G401.6 (cell line): ENCODE results near the gene PARVB.

Experiments
- FAIRE-seq: peaks from 2 replicates; lab custom pipeline; 2012; peaks lifted over from hg19 to GRCh38; lab: Jason Lieb, UNC

Gene PARVB

GRCh38 chr22:44028091-44028490 lies 4.0 kb downstream of the PARVB start:
- FAIRE-seq: no peak

- no peak for FAIRE-seq
Measured at GRCh38 chr22:44029069-44029468, 5.0 kb downstream of the PARVB start.

DNA sequence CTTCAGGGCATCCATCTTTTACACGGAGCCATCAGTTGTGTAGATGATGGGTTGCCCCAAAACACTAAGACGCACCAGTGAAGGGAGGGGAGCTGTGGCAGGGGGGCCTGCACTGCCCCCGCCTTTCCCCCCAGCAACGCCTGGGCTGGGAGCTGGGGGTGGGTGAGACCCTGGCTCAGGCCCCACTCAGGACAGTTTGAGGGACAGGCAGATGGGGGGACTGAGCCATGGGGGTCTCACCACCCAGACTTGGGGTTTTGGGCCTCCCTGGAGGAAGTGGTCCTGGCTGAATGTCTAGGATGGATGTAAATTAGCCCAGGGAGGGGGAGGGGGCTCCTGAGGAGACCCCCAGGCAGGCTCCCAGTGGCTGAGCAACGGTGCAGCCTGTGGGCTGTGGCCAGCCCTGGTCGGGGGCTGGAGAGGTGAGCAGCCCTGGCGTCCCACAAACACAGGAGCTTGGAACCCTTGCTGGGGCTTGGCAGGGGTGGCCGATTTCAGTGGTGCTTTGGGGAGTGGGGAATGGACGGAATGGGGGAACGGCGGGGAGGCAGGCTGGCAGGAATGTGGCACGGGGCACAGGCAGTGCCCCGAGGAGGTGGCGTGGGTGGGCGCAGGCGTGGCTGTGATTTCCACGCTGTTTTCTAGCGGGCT lies 6.1 kb downstream of the PARVB start:
- FAIRE-seq: no peak

- no peak for FAIRE-seq
Measured at GRCh38 chr22:44030702-44031082, 6.6 kb downstream of the PARVB start.

GRCh38 chr22:44031158-44031952 lies 7.3 kb downstream of the PARVB start:
- FAIRE-seq: no peak

GRCh38 chr22:44032126-44032730 lies 8.1 kb downstream of the PARVB start:
- no peak for FAIRE-seq

DNA sequence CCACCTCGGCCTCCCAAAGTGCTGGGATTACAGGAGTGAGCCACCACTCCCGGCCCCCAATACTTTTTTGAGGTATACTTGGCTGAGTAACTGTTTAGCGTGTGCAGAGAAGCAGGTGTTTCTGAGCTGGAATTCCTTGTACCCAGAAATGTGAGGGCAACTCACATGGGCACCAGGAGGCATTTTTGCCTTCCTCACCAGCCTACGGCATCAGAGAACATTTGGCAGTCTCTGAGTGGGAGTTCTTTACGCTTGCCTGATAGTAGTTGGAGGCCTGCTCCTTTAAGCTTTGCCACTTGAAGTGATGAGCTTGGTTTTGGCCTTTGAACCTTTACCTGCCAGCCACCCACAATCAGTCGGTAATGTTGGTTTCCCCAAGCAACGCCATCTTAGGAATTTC lies 9.2 kb downstream of the PARVB start:
- FAIRE-seq: no peak

GRCh38 chr22:44033694-44034093 lies 9.6 kb downstream of the PARVB start:
- no peak for FAIRE-seq

GRCh38 chr22:44037519-44038375 lies 13.6 kb downstream of the PARVB start:
- FAIRE-seq: no peak

- FAIRE-seq: no peak
Measured at GRCh38 chr22:44039566-44040171, 15.6 kb downstream of the PARVB start.

DNA sequence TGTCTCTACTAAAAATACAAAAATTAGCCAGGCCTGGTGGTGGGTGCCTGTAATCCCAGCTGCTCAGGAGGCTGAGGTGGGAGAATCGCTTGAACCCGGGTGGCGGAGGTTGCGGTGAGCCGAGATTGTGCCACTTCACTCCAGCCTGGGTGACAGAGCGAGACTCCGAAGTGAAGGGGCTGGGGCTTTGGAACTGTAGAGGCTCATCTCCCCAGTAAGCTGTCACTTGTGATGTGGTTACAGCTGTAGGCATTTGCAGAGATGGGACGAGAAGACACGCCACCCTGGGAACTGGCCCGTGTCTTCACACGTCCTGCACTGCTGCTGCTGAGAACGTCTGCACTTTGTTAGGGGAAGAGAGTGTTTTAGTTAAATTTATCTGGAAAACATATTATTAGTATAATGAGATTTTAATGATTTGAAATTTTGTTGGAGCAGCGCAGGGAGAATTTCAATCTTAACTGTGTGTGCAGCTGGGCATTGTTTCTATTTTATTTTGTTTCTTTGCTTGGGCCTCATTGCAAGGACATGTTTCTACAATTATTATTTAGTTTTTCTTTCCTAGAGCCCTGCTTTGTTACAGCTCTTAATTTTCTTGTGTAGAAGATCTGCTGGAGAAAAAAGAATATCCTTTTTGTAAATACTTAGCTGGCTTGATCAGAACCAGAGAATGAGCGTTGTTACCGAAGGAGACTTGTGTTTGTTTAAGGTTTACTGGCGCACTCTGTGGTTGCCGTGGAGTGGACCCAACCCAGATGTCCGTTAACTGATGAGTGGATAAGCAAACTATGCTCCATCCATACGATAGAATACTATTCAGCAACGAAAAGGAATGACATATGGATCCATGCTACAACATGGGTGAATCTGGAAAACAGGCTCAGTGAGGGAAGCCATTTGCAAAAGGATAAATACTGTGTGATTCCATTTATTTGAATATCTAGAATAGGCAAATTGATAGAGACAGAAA lies 18.4 kb downstream of the PARVB start:
- no peak for FAIRE-seq

GRCh38 chr22:44045145-44045544 lies 21.0 kb downstream of the PARVB start:
- FAIRE-seq: no peak

- no peak for FAIRE-seq
Measured at GRCh38 chr22:44046485-44047141, 22.5 kb downstream of the PARVB start.

DNA sequence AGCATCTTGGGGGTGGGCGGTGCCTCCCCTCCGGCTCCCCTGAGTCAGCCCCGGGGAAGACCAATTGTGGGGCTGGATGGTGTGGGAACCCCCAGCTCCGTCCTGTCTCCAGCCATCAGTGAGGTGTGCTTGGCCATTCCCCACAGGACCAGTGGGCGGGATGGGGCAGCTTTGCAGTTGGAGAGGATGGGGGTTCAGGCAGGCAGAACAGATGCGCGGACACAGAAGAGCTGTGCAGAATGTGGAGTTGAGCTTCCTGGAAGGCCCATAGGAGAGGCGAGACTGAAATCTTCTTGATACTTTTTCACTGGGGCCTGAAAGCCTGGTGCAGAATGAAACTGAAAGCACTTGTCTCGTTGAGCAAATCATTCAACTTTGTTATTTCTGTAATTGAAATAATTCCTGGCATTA lies 23.8 kb downstream of the PARVB start:
- FAIRE-seq: no peak

DNA sequence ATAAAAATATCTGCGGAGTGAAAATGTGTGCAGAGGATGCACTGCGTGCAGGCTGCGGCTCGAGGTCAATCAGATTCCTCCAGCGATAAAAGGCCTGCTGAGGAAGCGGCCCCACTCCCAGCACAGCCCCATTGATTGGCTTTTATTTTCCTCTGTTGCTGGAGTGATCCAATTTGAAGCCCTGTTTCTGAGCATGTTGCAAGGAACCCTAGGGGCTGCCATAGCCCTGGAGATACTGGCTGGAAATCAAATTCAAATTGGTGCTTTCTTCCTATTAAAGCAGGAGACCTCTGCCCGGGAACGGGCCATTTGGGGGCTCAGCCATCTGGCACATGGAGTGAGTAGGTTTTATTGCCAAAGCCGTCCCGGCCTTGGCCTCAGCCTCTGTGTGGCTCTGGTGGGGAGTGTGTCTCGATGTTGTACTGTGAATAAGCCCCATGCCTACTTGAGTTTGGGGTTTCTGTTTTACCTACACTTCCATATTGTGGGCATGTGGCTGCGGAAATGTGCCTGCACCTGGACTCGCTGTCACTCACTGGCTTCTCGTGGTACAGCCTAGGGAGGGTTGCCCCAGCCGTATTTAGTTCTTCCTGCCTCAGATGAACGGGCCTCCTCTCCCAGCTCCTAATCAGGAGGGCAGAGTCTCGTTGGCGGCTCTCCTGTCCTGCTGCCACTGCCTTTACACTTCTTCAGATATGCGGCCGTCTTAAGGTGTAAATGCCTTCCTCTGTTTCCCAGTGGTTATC lies 25.6 kb downstream of the PARVB start:
- FAIRE-seq: no peak

DNA sequence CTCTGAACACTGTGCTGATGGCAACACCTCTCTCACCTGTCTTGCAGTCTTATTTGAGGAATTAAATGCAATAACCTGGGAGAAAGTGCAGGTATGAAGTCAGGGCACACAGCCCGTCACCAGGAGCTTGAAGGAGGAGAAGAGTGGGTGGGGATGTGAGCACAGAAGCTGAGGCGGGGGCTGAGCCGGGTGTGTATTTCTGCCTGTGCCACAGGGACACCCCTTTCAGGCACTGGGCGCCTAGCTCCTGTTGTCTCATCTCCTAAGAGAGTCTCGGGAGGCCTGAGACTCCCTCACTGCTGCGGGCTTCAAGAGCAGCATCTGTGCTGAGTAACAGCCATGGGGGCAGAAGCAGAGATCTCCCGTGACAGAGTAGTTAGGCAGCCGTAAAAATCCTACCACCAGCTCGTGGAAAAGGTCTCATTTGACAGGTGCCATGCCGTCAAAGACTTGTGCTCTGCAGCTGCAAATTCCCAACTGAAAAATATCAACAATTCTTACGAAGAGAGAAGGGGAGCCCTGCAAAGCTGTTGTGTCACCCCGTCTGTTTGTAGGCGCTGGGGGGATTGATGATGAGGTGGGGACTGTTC lies 26.8 kb downstream of the PARVB start:
- no peak for FAIRE-seq

DNA sequence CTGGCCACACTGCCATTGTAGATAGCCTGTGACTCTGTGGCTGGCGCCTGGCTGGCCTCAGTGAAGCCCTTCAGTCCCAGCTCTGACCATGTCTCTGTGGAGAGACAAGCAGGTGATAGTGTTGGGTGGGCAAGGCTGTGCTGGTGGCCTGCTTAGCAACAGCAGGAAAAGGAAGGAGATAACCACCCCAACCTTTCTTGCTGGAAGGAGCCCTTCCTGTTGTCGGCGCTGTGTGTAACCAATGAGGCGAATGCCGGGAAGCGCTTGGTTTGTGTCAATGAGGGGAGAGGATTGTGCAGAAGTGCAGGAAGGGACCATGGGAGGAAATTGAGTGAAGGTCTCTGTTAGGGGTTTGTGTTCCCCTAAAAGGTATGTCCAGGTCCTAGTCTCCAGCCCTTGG lies 27.3 kb downstream of the PARVB start:
- FAIRE-seq: no peak

DNA sequence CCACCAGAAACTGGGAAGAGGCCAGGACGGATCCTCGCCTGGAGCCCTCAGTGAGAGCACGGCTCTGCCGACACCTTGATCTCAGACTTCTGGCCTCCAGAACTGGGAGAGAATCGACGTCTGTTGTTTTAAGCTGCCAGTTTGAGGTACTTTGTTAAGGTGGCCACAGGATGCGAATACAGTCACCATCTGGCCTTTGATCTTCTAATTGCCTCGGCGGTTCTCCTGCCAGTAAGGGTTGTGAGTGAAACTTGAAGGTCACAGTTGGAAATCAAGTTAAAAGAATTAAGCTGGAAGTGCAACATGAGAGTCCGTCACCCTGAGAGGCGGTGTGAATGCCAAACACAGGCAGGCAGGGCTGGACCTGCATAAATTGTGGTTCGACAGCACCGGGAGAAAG lies 27.9 kb downstream of the PARVB start:
- no peak for FAIRE-seq

DNA sequence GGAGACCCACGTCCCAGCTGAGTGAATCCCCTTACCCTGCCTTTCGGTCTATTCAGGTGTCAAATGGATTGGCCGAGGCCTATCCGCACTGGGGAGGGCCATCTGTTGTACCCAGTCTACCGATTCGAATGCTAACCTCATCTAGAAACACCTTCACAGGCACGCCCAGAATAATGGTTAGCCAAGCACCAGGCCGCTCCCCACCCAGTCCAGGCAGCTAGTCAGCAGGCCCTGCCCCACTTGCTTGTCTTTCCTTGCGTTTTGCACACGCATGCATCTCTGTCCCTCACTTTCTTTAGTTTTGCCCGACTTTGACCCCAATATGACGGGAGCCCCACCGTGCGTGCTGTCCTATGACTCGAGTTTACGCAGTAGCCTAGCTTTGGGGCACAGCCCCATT lies 31.7 kb downstream of the PARVB start:
- no peak for FAIRE-seq
